Measurements from ENCODE around the gene ARHGEF4.

DNA sequence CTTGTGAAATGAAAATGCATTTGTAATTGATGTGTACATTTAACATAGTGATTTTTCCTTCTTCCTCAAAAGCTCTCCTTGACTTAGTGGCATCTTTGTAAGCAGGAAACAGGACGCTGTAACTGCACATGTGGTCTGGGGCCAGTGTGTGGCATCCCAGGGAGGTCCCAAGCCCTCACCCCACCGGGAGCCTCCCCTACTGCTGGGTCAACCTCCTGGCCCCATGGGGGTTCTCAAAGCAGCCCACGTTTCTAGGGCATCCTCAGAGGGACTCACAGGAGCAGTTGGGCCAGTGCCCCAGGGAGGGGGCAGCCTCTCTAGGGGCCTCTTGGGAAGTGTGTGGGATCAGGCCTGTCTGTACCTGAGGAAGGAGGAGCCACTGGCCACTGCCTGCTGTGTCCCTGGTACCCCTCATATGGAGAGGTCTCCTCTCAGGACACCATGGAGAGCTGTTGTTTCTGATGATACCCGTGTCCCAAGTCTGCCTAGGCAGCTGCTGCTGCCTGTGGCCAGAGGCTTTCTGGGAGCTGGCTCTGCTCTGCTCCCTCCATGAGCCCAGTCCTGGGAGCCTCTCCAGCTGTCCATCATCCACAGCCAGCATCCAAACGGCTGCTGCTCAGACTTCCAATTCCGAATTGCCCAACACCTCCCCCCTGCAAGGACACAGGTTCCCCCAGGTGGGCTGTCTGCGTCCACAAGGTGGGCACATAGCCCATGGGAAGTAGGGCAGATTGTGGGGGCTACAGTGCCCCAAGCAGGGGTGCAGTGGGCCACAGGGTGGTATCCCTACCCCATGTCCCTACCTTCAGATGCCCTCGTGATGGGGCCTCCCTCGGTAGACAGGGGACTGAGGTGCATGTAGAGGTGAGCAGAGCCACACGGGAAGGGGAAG is 13.4 kb downstream of the ARHGEF4 start:
- TF ChIP-seq, protein P1, sequence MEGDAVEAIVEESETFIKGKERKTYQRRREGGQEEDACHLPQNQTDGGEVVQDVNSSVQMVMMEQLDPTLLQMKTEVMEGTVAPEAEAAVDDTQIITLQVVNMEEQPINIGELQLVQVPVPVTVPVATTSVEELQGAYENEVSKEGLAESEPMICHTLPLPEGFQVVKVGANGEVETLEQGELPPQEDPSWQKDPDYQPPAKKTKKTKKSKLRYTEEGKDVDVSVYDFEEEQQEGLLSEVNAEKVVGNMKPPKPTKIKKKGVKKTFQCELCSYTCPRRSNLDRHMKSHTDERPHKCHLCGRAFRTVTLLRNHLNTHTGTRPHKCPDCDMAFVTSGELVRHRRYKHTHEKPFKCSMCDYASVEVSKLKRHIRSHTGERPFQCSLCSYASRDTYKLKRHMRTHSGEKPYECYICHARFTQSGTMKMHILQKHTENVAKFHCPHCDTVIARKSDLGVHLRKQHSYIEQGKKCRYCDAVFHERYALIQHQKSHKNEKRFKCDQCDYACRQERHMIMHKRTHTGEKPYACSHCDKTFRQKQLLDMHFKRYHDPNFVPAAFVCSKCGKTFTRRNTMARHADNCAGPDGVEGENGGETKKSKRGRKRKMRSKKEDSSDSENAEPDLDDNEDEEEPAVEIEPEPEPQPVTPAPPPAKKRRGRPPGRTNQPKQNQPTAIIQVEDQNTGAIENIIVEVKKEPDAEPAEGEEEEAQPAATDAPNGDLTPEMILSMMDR (IDR thresholded peaks at IDR 0.05; ENCODE audit: extremely low read depth in 1 of 2, insufficient read depth in 1 of 2, low read depth in 1 of 2, low read length in 2 of 2): no peak
- TF ChIP-seq MYC (IDR thresholded peaks at IDR 0.05; ENCODE audit: low read depth, low read length): no peak
- TF ChIP-seq POLR2A (IDR thresholded peaks at IDR 0.05; ENCODE audit: low read depth, low read length): no peak

All from endothelial cell of umbilical vein (primary cell).